ENCODE measurements around the gene PREB. TPM values are rescaled to one million over a fixed set of nuclear protein-coding genes. Genes with fewer than 3 reads are reported as not detected.

The PREB gene
- polyA plus RNA-seq, 3 donors = 70.0 to 78.2 (median 71.7) TPM

GRCh38 chr2:27118525-27119329, 15.7 kb downstream of the PREB start, which contains the start of gene CGREF1:
Gene CGREF1, minus strand, starts transcription at chr2:27119128. Its CDS starts 14,762 bp downstream, at chr2:27104366.
- Mint-ChIP-seq H3K27me3 (ENCODE audit: low read depth in 3 of 3) (peaks cover 25 to 30% (median 27%) of the 10 kb centered on the region in 3 donors), H3K27ac (peak within 1 kb of the TSS in 3 of 7 donors; percentile 26 to 73 (median 51))

More at GRCh38 chr2:27118525-27119329, 15.7 kb downstream of the PREB start, which contains the start of gene CGREF1:
- H3K4me2 ChIP-seq (replicated peaks; ENCODE audit: extremely low read depth, low read length, poor library complexity, severe bottlenecking) = peak within 1 kb of the TSS; percentile 79
- H4K20me1 ChIP-seq (ENCODE audit: insufficient read depth, low read length) = no peaks in the 10 kb centered on the region
- H3K4me3 ChIP-seq (replicated peaks in 1 of 3; ENCODE audit: low read depth in 2 of 3, low read length in 3 of 3) = peak within 1 kb of the TSS in 1 of 3 experiments; percentile 72
- Mint-ChIP-seq H3K4me1 (peaks cover 32% of the 10 kb centered on the region), H3K4me3 (peak within 1 kb of the TSS; percentile 73 to 93), H3K9me3 (peaks cover 0 to 7% (median 5%) of the 10 kb centered on the region in 7 donors), H3K36me3 (peaks cover 3 to 4% of the 10 kb centered on the region in 2 donors)
- no peaks in the 10 kb centered on the region for H3K79me2 ChIP-seq (ENCODE audit: insufficient read depth, low read length)
- no peaks in the 10 kb centered on the region for H3K9me3 ChIP-seq (replicated peaks in 1 of 2; ENCODE audit: control insufficient read depth in 1 of 2, insufficient read depth in 1 of 2, low read length in 2 of 2)
- no peak for DNase-seq
- peaks cover 30 to 34% of the 10 kb centered on the region in 2 donors for H3K4me1 ChIP-seq (ENCODE audit: control insufficient read depth in 1 of 2, insufficient read depth in 2 of 2, low read length in 2 of 2)
- H3K36me3 ChIP-seq (replicated peaks in 1 of 2; ENCODE audit: control insufficient read depth in 1 of 2, insufficient read depth in 2 of 2, low read length in 2 of 2) = no peaks in the 10 kb centered on the region
- H3K9ac ChIP-seq (ENCODE audit: insufficient read depth, low read length, poor library complexity, severe bottlenecking) = peak within 1 kb of the TSS; percentile 43
- peaks cover 12 to 29% of the 10 kb centered on the region in 2 donors for H3K27me3 ChIP-seq (ENCODE audit: control insufficient read depth in 2 of 2, insufficient read depth in 2 of 2, low read length in 2 of 2)
- intact Hi-C loops (cut with micrococcal nuclease) = no loop called here
- WGBS (ENCODE audit: insufficient coverage) = 3% methylated on average over 82 of the region's 84 CpGs
- H3K27ac ChIP-seq (ENCODE audit: low read depth in 1 of 2, low read length in 2 of 2) = no peak within 1 kb of the TSS
- H2AFZ ChIP-seq (ENCODE audit: insufficient read depth, low read depth, low read length, poor library complexity, severe bottlenecking) = peak within 1 kb of the TSS; percentile 78
- TF ChIP-seq CTCF (IDR thresholded peaks at IDR 0.05) = no peak

Measured in CD14-positive monocyte (primary cell).